HG03521 (cell line): ENCODE results near the gene WAC.
A peak's percentile ranks its signal among the peaks of the same experiment; 100 is the strongest.

Experiments used
- ATAC-seq: cut with Tn5 transposase; IDR thresholded peaks from one replicate; pipeline ENCODE4 v1.9.1; 2021; ENCODE audit warnings: mild to moderate bottlenecking, moderate library complexity; ENCODE audit not compliant: unreplicated experiment

Gene WAC

DNA sequence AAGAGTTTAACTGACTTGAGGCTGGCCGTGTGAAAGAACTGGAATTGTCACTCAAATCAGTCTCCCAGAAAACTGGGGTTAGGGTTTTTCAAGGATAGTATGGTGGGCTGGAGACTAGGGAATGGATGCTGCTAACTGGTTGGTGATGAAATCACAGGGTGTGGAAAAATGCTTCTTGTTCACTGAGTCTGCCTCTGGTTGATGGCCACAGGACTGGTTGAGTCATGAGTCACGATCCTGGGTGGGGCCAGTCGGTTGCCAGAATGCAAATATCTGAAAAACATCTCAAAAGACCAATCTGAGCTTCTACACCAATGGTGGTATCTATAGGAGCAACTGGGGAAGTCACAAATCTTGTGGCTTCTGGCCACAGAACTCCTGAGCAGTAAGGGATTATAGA, 128.1 kb downstream of the WAC start:
- no peak for ATAC-seq

DNA sequence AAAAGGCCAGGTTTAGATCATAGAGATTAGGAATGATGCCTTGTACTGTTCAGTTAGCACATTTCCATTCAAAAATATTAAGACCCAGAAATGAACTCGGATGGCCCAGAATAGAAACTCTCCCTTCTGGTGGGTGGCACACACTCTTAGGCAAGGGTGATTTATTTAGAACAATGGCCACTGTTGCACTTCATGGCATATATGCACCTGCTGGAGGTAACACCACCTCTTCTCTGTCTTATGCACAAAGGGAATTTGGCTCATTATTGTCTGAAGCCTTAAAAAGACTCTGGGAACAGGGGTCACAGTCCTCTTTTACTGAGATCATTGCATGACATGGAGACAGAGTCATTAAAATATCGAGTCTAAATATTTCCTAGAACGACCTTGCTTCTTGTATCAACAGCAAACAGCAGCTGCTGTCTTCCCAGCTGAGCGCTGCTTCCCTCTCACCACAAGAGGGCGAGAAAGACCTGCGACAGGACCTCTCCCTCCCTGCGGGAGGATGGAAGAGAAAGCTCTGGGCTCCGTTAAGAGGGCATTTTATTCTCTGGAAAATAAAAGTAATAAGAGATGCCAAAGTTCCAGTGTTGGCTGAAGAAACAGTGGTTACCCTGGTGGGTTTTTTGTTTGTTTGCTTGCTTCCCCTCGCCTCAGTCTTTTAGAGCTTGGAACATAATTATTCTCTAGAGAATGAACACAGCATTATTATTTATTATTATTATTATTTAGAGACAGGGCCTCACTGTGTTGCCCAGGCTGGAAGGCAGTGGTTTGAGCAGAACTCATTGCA, 130.9 kb downstream of the WAC start:
- peak; percentile 79 for ATAC-seq

DNA sequence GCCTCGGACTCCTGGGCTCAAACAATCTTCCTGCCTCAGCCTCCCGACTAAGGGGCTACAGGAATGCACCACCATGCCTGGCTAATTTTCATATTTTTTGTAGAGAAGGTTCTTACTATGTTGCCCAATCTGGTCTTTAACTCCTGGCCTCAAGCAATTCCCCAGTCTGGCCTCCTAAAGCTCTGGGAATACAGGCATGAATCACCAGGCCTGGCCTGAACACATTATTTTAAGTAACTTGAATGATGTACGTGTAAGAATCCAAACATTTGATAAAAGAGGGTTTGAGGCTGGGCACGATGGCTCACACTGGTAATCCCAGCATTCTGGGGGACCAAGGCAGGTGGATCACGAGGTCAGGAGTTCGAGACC, 131.4 kb downstream of the WAC start:
- ATAC-seq, result no peak

- ATAC-seq, result no peak
These were observed 134.0 kb downstream of the WAC start for GRCh38 chr10:28666751-28667467.

DNA sequence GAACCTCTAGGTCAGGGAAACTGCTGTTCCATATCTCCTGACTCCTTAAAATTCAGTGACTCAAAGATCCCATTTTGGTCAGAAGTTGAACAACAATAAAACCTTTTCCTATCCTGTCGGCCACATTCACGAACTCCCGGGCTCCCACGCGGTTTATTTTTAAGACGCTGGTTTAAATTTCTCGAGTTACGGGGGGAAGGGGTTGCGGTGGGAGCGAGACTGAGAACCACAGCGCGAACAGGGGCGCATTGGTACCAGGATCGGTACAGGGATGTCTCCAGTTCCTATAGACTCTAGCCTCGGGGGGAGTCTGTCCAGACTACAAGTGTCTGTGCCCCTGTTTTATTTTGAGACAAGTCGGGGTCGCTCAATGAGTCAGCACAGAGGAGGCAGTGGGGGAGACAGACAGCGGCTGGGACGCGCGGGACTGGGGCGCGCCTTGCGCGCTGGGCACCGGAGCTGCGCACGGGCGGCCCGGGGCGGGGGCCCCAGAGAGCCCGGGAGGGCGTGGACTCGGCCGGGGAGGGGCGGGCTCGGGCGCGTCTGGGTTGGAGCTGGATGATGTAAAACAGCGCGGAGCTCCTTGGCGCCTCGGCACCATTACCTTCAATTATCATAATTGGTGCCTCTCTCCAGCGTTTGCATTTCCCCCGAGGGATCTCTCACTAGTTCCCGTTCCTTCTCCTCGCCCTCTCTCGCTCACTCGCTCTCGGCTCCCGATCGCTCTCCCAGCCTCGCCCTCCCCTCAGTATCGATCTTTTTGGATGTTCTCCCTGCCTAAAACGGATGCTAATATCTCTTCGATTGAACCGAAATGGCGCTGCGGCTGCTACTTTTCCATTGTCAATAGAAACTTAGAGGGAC, 135.7 kb downstream of the WAC start:
- peak; percentile 59 for ATAC-seq

GRCh38 chr10:28669227-28670173, 136.6 kb downstream of the WAC start:
- no peak for ATAC-seq
